NT2/D1 (cell line): ENCODE measurements around the gene DISC1.

Source experiments
- DNase-seq: peaks from one replicate; pipeline ENCODE4 v3.0.0-alpha.2; 2011; ENCODE audit warnings: low read depth, low spot score
- H3K27me3 ChIP-seq: 2 replicates; pipeline ENCODE4 v1.6.0; 2011; ENCODE audit warnings: mild to moderate bottlenecking; ENCODE audit not compliant: insufficient read length, insufficient read depth
- H3K36me3 ChIP-seq: 2 replicates; pipeline ENCODE4 v1.6.1; 2011; ENCODE audit warnings: mild to moderate bottlenecking, low read length, mixed read lengths; ENCODE audit not compliant: insufficient read depth, insufficient read length
- H3K4me1 ChIP-seq: 2 replicates; pipeline ENCODE4 v1.5.1; 2011; ENCODE audit not compliant: insufficient read depth, insufficient read length
- H3K4me3 ChIP-seq: 2 replicates; pipeline ENCODE4 v1.5.1; 2011; ENCODE audit warnings: low read depth; ENCODE audit not compliant: insufficient read length
- H3K9ac ChIP-seq: 2 replicates; pipeline ENCODE4 v1.6.0; 2011; ENCODE audit warnings: low read depth; ENCODE audit not compliant: insufficient read length
- H3K9me3 ChIP-seq: 2 replicates; pipeline ENCODE4 v1.5.1; 2011; ENCODE audit warnings: mild to moderate bottlenecking, low read length; ENCODE audit not compliant: insufficient read depth
- SUZ12 ChIP-seq: IDR thresholded peaks from 2 replicates; pipeline ENCODE4 v1.6.1; 2011; ENCODE audit not compliant: insufficient read length, insufficient read depth; ENCODE audit errors: extremely low read depth
- YY1 ChIP-seq: IDR thresholded peaks from 2 replicates; pipeline ENCODE4 v1.6.1; 2011; ENCODE audit not compliant: insufficient read length, insufficient read depth
- ZNF274 ChIP-seq: IDR thresholded peaks from 2 replicates; pipeline ENCODE4 v1.6.1; 2011; ENCODE audit warnings: mild to moderate bottlenecking, low read depth, low read length

DISC1 gene

GRCh38 chr1:231686384-231686783 lies 59.8 kb downstream of the DISC1 start:
- H3K4me3 ChIP-seq: no peak overlapping the region
- H3K9ac ChIP-seq: no peak overlapping the region
- DNase-seq: no peak
- H3K4me1 ChIP-seq: no peaks in the 10 kb centered on the region
- no peaks in the 10 kb centered on the region for H3K36me3 ChIP-seq
- H3K9me3 ChIP-seq: peaks cover 18% of the 10 kb centered on the region
- no peaks in the 10 kb centered on the region for H3K27me3 ChIP-seq
- TF ChIP-seq SUZ12: no peak
- TF ChIP-seq YY1: no peak
- no peak for TF ChIP-seq ZNF274

DNA sequence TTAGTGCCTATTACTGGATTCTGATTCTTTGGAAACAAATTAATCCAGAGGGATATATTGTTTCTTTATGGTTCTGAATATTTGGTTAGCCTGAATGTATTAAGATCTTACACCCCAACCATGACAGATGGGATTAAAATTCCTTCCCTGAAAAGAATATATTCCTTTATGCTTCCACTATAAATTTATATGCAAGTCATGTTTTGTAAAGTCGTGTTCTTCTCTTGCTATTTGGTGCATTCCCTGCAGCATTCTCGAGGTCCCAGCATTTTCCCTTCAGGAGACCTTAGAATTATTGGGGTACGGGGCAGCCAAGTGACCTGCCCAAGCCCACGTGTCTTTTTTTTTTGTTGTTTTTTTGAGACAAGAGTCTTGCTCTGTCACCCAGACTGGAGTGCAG lies 62.4 kb downstream of the DISC1 start:
- no peaks in the 10 kb centered on the region for H3K4me1 ChIP-seq
- no peak for DNase-seq
- TF ChIP-seq SUZ12 (no peak), ZNF274 (no peak), YY1 (no peak)
- no peak overlapping the region for H3K4me3 ChIP-seq
- H3K9me3 ChIP-seq: peaks cover 18% of the 10 kb centered on the region
- no peak overlapping the region for H3K9ac ChIP-seq
- no peaks in the 10 kb centered on the region for H3K36me3 ChIP-seq
- H3K27me3 ChIP-seq: no peaks in the 10 kb centered on the region

DNA sequence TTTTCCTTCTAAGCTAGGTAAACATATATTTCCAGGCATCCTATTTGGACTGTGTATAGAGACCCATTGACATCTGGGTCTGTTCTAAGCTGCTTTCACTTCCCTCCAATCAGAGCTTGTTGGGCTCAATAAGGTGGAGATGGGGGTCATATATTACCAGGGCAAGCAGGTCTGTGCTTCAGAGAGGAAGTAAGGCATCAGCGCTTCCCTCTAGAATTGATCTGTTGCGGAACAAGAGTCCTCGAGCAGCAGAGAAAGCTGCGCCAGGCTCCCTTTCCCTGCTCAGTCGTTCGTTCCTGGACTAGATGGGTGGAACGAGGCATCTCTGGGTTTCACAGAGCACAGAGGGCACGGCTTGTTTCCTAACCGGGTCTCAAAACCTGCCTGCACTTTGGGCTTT lies 63.5 kb downstream of the DISC1 start:
- H3K4me3 ChIP-seq: no peak overlapping the region
- no peak for TF ChIP-seq ZNF274
- TF ChIP-seq SUZ12: no peak
- TF ChIP-seq YY1: no peak

DNA sequence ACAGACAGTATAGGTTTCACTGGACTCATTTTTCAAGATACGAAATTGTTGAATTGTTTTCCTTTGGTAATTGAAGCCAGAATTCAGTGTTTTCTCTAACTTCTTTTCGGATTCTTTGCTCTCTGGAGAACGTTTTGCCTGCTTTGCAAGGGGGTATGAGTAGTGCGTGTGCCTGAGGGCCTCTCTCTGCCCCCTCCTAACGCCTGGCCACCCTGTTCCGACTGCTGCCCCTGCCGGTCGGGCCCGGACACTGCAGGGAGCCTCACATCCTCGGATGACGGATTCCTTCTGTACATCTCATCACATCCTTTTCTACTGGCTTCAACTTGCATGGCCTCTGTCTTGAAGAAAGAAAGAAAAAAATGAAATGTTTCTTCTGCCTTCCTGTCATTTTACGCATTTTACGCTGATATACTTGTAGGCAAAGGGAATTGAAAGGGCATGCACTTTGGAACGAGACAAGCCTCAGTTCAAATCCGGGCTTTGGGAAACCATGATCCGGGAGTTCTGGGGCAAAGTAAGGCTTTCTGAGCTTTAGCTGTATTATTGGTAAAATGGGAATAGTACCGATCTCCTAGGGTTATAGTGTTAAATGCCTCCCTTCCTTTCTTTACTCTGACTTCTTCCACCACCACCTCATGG lies 65.1 kb downstream of the DISC1 start:
- no peak overlapping the region for H3K4me3 ChIP-seq
- no peaks in the 10 kb centered on the region for H3K27me3 ChIP-seq
- no peak overlapping the region for H3K9ac ChIP-seq
- no peaks in the 10 kb centered on the region for H3K36me3 ChIP-seq
- peak; percentile 66 for DNase-seq
- H3K9me3 ChIP-seq: no peaks in the 10 kb centered on the region
- TF ChIP-seq SUZ12: no peak
- TF ChIP-seq YY1: no peak
- TF ChIP-seq ZNF274: no peak
- no peaks in the 10 kb centered on the region for H3K4me1 ChIP-seq

More for the DNA sequence above, 63.5 kb downstream of the DISC1 start:
- H3K36me3 ChIP-seq: no peaks in the 10 kb centered on the region
- no peaks in the 10 kb centered on the region for H3K4me1 ChIP-seq
- H3K9me3 ChIP-seq: peaks cover 11% of the 10 kb centered on the region
- H3K27me3 ChIP-seq: no peaks in the 10 kb centered on the region
- H3K9ac ChIP-seq: no peak overlapping the region
- no peak for DNase-seq

DNA sequence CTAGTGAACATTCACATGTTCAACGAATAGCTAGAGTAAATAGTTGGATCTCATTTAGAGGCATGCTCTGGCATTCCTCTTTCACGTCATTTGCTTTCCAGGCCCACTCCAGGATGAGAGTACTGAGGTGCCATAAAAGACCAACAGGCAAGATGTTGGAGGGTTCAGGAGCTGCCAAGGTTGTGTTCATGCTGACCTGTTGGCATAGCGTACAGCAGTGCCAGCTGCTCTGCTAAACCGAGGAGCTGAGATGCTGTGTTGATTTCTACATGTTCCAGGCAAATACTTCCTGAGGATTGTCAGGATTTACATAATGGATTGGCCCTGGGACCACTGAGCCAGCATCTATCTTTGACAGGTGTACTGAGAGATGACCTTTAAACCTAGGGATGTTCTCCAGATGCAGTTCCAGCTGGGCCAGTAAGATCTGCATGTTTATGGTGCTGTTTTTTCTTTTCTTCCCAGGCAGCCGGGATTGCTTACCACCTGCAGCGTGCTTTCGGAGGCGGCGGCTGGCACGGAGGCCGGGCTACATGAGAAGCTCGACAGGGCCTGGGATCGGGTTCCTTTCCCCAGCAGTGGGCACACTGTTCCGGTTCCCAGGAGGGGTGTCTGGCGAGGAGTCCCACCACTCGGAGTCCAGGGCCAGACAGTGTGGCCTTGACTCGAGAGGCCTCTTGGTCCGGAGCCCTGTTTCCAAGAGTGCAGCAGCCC lies 66.9 kb downstream of the DISC1 start:
- Histone ChIP-seq H3K4me3 (no peak overlapping the region), H3K27me3 (no peaks in the 10 kb centered on the region), H3K4me1 (no peaks in the 10 kb centered on the region), H3K36me3 (no peaks in the 10 kb centered on the region), H3K9ac (no peak overlapping the region), H3K9me3 (no peaks in the 10 kb centered on the region)
- no peak for DNase-seq
- no peak for TF ChIP-seq SUZ12
- no peak for TF ChIP-seq ZNF274
- no peak for TF ChIP-seq YY1

DNA sequence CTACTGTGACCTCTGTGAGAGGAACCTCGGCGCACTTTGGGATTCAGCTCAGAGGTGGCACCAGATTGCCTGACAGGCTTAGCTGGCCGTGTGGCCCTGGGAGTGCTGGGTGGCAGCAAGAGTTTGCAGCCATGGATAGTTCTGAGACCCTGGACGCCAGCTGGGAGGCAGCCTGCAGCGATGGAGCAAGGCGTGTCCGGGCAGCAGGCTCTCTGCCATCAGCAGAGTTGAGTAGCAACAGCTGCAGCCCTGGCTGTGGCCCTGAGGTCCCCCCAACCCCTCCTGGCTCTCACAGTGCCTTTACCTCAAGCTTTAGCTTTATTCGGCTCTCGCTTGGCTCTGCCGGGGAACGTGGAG lies 67.5 kb downstream of the DISC1 start:
- H3K27me3 ChIP-seq: no peaks in the 10 kb centered on the region
- H3K9ac ChIP-seq: no peak overlapping the region
- TF ChIP-seq YY1 (no peak), SUZ12 (no peak), ZNF274 (no peak)
- no peaks in the 10 kb centered on the region for H3K4me1 ChIP-seq
- no peak overlapping the region for H3K4me3 ChIP-seq
- no peak for DNase-seq
- H3K9me3 ChIP-seq: no peaks in the 10 kb centered on the region
- no peaks in the 10 kb centered on the region for H3K36me3 ChIP-seq

- Histone ChIP-seq H3K4me1 (no peaks in the 10 kb centered on the region), H3K9me3 (no peaks in the 10 kb centered on the region), H3K9ac (no peak overlapping the region), H3K27me3 (no peaks in the 10 kb centered on the region), H3K4me3 (no peak overlapping the region), H3K36me3 (no peaks in the 10 kb centered on the region)
- TF ChIP-seq YY1 (no peak), ZNF274 (no peak), SUZ12 (no peak)
- DNase-seq: no peak
Observed at GRCh38 chr1:231694465-231695077, 68.0 kb downstream of the DISC1 start.
